Sigmoid colon (tissue), 4 donors: ENCODE measurements around the gene RBM38.

Source experiments
- EP300 ChIP-seq, 4 donors: sonication (generic); formaldehyde crosslinking; IDR thresholded peaks; one replicate each; pipeline ENCODE4 v1.6.1; 2017; ENCODE audit warnings: antibody characterized with exemption in 4 of 4
- POLR2A ChIP-seq, 2 donors: fragments of 450-650 bp; IDR thresholded peaks; one replicate each; pipeline ENCODE4 v1.6.1; 2016; ENCODE audit warnings: antibody characterized with exemption in 2 of 2, mild to moderate bottlenecking in 2 of 2, moderate library complexity in 2 of 2
- TF ChIP-seq, protein P1 (sequence below), 4 experiments: fragments of 450-650 bp in 3 of 4; fragments of 200-600 bp in 1 of 4; IDR thresholded peaks; one replicate each; pipeline ENCODE4 v1.5.1; 2016 to 2019; ENCODE audit warnings: antibody characterized with exemption in 4 of 4, mild to moderate bottlenecking in 3 of 4, moderate library complexity in 2 of 4

DNA sequence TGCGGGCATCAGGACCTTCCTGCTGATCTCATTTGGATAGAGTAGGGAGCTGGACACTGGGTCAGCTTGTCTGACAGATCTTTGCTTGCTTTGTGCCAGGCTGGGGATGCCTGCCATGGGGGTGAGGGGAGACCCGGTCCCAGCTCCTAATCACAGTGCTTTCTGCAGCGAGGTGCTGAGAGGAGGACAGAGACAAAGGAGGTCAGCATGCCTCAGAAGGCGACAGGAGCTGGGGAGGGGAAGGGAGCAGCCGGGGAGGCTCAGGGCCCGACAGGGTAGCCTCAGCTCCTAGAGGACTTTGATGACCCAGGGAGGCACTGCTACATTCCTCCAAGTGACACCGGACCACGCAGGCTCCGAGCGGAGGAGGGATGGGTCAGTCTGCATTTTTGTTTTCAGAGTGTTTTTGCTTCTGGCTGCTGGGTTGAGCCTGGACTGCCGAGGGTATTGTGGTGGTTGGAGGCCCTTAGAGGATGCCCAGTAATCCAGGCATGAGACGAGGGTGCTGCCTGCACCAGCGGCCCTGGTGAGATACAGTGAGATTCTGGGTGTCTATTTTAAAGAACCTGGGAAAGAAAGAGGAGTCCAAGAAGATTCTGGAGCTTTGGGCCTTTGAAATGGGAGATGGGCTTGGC is 7.8 kb downstream of the RBM38 start:
- TF ChIP-seq EP300 (IDR thresholded peaks at IDR 0.05) (no peak), POLR2A (IDR thresholded peaks at IDR 0.05) (no peak)
- TF ChIP-seq, protein P1, sequence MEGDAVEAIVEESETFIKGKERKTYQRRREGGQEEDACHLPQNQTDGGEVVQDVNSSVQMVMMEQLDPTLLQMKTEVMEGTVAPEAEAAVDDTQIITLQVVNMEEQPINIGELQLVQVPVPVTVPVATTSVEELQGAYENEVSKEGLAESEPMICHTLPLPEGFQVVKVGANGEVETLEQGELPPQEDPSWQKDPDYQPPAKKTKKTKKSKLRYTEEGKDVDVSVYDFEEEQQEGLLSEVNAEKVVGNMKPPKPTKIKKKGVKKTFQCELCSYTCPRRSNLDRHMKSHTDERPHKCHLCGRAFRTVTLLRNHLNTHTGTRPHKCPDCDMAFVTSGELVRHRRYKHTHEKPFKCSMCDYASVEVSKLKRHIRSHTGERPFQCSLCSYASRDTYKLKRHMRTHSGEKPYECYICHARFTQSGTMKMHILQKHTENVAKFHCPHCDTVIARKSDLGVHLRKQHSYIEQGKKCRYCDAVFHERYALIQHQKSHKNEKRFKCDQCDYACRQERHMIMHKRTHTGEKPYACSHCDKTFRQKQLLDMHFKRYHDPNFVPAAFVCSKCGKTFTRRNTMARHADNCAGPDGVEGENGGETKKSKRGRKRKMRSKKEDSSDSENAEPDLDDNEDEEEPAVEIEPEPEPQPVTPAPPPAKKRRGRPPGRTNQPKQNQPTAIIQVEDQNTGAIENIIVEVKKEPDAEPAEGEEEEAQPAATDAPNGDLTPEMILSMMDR (IDR thresholded peaks at IDR 0.05), result no peak
